HL-60/S4 (cell line): ENCODE data around the gene PLAC8L1.

Experiments used
- in situ Hi-C: fragments of 300-500 bp; cut with MboI; formaldehyde crosslinking; loops from 2 replicates; pipeline ENCODE4 v1.14.3; 2022; ENCODE audit warnings: low sequenced_read_pairs

PLAC8L1 gene

GRCh38 chr5:146048994-146049703 lies 56.2 kb downstream of the PLAC8L1 start:
- in situ Hi-C loops: no loop called here

GRCh38 chr5:146047396-146047795 lies 58.0 kb downstream of the PLAC8L1 start:
- in situ Hi-C loops: no loop called here

GRCh38 chr5:146043722-146044121 lies 61.7 kb downstream of the PLAC8L1 start:
- in situ Hi-C loops: no loop called here

GRCh38 chr5:146042628-146043279 lies 62.6 kb downstream of the PLAC8L1 start:
- in situ Hi-C loops: no loop called here

GRCh38 chr5:146041180-146041789 lies 64.1 kb downstream of the PLAC8L1 start:
- in situ Hi-C loops: no loop called here

GRCh38 chr5:146040527-146040926 lies 64.8 kb downstream of the PLAC8L1 start:
- in situ Hi-C loops: no loop called here

GRCh38 chr5:146039420-146039819 lies 66.0 kb downstream of the PLAC8L1 start:
- in situ Hi-C loops: no loop called here

GRCh38 chr5:146034605-146035004 lies 70.8 kb downstream of the PLAC8L1 start:
- in situ Hi-C loops: no loop called here
